ENCODE data around the gene FGD5.

GRCh38 chr3:14875411-14876175 lies 56.8 kb downstream of the FGD5 start:
- no peak for TF ChIP-seq POLR2A (IDR thresholded peaks at IDR 0.05)
- TF ChIP-seq, protein P1, sequence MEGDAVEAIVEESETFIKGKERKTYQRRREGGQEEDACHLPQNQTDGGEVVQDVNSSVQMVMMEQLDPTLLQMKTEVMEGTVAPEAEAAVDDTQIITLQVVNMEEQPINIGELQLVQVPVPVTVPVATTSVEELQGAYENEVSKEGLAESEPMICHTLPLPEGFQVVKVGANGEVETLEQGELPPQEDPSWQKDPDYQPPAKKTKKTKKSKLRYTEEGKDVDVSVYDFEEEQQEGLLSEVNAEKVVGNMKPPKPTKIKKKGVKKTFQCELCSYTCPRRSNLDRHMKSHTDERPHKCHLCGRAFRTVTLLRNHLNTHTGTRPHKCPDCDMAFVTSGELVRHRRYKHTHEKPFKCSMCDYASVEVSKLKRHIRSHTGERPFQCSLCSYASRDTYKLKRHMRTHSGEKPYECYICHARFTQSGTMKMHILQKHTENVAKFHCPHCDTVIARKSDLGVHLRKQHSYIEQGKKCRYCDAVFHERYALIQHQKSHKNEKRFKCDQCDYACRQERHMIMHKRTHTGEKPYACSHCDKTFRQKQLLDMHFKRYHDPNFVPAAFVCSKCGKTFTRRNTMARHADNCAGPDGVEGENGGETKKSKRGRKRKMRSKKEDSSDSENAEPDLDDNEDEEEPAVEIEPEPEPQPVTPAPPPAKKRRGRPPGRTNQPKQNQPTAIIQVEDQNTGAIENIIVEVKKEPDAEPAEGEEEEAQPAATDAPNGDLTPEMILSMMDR (IDR thresholded peaks at IDR 0.05) = no peak

Measured in heart left ventricle (tissue), 13 donors.